8988T (cell line): Measurements from ENCODE around the gene ZSWIM6.

Experiments
- DNase-seq: peaks from one replicate; pipeline ENCODE4 v3.0.0; 2011

The ZSWIM6 gene

DNA sequence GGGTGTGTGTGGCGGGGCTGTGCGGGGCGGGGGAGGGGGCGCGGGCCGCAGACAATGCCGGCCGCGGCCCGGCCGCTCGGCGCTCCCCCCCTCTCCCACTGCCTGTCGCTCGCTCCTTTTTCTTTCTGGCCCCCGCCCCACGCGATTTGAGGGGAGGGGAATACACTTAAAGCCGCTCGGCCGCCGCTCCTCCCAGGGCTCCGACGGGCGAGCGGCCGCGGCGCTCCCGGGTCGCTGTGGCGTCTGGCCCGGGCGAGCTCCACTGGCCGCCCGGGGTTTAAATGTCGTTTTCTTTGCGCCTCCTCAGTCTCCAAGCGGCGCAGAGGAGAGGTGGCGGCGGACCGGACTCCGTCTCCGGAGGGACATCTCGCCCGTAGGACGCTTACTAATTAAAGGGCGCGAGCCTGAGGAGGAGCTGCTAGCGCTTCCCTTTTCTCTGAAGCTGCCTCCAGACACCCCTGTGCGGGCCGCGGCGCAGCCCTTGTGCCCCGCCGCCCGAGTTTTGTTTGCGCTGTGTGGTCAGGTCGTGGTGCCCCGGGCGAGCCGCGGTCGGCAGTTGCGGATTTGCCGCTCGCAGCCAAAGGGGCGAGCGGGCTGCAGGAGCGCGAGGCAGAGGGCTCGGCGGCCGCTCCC lies 1.4 kb downstream of the ZSWIM6 start:
- peak; percentile 56 for DNase-seq

DNA sequence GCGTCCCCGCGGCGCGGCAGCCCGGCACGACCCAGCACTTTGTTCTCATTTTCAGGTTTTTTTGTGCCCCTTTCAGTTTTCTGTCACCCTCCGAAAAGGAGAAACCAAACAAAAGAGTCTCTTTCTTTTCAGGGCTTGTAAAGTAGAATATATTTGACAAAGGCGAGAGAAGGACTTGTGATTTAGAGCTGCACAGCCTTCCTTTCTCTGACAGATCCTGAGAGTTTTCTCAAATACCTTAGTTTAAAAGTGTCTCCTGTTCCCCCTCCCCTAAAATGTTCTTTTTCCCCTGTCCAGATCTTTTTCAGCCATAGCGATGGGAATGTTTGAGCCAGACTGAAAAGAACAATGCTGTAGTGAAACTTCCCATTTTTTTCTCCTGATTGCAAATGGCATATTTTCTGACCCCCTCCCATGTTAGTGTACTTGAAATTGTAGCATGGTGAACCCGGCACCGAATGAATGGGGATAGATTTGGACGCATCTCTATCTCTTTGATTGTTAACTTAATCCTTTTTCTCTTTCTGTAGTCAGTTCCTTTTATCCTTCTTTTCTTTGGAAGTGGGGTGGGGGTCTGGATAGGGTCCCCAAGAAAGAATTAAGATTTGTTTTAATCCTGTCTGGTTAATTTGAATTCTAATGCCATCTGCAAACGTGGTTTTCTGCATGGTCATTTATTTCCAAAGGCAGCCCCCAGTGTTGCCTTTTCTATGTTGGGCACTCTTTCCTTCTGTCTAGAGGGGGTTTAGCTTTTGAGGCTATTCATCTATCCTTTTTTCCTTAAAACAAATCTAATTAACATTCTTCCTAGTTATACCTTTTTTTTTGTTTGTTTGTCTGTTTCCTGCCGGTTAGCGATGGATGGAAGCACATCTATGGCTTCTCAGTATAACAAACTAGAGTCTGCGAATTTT lies 2.2 kb downstream of the ZSWIM6 start:
- no peak for DNase-seq

DNA sequence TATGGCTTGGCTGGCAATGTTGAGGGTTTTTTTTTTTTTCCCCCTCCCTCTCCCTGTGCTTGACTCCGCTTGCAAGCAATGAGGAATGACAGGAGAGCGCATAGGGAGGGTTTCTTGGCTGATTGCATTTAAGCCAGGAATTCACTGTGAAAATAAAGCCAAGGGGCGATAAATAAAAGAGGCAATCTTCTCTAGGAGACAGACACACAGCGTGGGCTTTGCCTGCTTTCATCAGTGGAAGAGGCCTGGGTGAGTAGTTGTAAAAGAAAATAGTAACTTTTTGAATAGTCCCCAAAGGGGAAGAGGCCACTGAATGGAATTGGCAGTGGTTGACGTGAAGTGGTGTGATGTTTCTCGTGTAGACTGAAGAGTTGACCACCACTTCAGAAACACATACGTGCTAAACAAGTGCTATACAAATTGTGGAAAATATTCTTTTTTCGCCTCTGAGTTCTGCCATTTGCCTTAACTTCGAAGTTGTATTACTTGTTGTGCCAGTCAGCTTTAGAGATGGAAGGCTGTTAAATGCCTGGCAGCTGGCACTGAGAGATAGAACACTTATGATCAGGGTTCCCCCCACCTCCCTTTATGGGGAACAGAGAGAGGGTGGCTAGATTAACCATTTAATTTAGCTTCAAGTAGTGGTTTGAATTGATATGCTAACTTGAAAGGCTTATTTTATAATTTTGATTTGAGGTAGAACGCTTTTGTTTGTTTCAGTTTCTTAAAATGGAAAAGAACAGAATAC lies 3.0 kb downstream of the ZSWIM6 start:
- DNase-seq, result no peak

DNA sequence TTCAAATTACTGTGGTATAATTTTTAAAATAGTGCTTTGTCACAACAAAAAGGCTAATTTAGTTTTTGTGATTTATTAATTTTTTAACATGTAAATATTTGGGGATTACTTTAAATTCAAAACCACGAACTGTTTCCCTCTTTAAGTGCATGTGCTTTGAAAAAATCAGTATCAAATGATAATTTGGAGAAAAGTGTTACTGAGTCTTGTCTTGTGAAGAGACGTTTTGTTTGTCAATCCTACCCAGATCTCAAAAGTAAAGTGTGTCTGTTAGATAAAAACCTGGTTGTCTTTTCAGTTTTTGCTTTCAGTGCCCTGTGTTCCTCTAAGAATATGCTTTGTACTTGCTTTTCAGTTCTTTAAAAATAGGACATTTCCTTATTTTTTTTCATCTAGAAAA lies 7.7 kb downstream of the ZSWIM6 start:
- no peak for DNase-seq

DNA sequence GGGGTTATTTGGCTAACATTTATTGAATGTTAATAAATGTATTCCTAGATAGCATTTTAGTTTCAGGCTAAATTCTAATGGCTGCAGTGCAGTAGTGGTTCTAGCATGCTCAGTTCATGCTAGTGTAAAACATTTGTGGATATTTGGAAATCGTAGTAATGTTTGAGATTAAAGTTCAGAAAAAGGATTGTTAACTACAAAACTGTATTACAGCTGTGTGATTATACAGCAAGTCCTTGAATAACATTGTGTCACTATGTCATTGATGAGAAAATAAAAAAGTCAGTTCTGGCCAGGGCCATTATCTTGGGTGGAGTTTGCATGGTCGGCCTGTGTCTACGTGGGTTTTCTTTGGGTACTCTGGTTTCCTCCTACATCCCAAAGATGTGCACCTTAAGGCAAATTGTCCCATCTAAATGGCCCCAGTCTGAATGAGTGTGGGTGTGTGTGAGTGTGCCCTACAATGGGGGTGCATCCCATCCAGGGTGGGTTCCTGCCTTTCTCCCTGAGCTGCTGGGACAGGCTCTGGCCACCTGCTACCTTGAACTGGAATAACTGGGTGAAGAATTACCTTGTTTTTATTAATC lies 8.8 kb downstream of the ZSWIM6 start:
- DNase-seq, result no peak

DNA sequence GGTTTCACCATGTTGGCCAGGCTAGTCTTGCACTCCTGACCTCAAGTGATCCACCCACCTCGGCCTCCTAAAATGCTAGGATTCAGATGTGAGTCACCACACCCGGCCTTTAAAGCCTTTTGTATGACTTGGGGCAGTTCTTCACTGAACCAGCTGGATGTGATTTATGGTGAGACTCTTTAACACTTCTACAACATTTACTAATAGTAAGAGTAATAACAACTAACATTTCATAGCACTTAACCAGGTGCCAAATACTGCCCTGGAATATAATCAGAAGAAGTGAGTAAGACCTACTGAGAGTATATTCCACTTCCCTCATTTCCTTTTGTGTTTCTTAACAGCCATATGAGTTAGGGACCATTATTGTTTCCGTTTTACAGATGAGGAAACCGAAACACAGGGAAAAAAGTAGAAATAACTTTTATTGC lies 10.0 kb downstream of the ZSWIM6 start:
- DNase-seq, result no peak

DNA sequence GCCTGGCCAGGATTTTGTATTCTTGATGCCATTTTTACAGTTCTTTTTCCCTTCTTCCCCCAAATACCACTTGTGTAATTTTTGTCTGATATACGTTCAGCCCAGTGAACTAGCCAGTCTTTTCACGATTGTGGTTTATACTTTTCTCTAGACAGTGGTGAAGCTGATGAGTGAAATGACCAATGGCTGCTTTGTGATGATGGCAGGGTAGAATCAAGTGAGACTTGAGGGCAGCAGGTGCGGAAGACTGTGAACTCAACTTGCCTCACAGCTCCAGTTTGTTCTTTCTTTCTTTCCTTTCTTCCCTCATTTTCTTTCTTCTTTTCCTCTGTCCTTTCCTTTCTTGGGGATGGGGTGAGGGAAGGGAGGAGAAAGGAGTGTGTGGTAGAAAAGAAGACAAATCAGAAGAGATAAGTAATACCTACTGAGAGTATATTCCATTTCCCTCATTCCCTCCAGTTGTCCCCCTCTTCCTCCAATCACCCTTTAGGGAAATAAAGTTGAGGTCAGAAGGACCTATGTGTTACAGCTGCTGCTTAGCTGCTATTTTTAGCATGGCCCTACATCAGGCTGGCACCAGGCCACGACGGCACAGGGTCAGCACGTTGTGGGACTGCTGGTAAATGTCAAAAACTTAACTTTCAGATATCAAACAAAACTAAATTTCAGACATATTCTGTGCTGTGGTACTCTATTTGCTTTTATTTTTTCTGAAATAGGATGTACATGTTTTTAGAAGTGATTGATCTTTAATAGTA lies 12.3 kb downstream of the ZSWIM6 start:
- no peak for DNase-seq

DNA sequence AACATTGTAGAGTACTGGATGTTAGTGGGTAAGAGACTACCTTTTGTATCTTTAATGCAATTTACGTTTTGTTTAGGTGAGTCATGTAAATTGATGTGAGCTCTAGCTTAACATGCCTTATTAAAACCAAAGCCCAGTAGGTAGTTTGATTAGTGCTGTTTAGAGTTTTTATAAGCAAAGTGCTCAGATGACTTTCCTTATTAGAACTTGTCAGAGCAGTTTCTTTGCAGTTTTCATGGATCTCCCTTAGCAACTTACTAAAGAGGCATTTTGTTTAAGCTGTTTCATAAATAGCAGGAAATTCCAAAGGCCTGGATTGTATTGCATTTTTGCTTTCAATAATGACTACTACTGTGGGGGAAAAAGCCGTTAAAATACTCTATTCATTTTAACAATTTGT lies 14.5 kb downstream of the ZSWIM6 start:
- no peak for DNase-seq

DNA sequence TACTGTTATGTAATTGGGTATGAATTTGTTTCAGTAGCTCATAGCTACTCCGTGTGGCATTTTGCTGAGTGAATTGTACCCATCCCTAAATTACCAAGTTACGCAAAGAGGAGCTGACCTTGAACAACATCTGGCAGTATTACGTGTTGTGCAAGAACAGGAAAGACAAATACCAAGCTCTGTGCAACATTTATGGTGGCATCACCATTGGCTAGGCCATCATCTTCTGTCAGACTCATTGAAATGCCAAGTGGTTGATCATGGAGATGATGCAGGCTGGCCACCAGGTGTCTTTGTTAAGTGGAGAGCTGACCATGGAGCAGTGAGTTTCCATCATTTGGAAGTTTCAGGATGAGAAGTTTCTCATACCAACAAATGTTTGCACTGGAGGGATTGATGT lies 15.0 kb downstream of the ZSWIM6 start:
- DNase-seq, result no peak

DNA sequence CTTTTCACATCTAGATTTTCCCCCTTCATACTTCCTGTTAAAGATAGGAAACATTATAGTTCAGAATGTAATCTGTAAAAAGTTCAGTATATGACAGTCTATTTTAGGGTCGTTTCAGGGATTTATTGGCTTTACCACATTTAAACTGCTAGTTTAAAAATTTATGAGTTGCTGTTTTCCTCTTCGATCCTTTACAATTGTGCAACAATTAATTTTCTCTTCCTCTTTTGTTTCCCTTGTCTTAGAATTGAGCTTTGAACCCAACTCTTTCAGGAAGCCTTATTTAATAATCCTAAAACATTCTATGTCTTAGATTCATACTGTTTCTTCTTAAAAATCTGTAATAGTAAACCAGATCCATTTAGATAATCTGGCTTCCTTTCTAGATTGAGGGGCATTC lies 16.4 kb downstream of the ZSWIM6 start:
- no peak for DNase-seq

DNA sequence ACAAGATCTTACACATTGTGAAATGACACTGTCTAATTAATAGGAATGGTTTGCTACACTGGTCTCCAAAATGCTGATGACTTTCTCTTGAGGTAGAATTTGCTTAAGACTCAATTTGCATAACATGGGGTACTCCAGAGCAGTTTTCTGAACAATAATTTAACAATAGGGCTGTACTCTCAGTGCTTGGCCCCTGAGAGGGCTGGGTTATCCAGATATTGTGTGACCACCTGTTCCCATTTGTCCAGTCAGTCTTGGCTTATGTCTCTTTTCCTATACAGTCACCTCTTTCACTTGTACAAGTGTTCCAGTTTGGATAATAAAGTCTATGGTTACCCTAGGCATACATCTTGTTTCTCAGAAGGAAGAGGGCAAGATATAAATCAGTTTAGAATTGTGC lies 17.9 kb downstream of the ZSWIM6 start:
- no peak for DNase-seq

DNA sequence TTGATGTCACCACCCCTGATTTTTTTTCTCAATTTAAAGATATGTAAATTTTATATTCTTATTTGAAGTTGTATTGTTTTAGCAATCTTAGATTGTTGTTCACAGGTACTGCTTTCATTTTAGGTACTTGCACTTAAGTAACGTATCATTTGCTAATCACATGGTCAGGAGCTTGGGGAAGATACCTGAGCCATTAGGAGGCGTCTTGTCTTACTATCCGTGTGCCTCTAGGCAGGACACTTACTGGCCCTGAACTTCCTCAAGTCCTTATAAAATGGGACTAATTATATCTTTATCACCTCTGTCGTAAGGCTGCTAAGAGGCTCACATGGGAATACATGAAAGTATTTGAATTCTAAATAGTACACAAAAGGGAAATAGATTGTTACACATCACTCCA lies 18.5 kb downstream of the ZSWIM6 start:
- DNase-seq, result no peak

DNA sequence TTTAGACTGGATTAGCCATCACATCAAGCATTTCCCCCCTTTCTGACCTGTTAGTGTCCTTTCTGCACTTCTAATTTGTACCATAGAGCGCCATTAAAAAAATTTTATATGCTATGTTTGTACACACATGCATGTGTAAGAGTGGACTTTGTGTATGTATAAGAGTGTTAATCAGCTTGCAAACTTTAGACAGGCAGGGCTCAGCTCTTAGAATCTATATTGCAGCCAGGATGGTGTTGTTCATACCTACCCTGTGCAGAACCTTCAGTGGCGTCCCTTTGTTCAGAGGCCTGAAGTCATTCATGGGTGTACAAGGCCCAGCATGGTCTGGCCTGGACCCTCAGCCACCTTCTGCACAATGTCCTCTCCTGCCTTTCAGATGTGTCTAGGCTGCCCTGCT lies 19.7 kb downstream of the ZSWIM6 start:
- no peak for DNase-seq

DNA sequence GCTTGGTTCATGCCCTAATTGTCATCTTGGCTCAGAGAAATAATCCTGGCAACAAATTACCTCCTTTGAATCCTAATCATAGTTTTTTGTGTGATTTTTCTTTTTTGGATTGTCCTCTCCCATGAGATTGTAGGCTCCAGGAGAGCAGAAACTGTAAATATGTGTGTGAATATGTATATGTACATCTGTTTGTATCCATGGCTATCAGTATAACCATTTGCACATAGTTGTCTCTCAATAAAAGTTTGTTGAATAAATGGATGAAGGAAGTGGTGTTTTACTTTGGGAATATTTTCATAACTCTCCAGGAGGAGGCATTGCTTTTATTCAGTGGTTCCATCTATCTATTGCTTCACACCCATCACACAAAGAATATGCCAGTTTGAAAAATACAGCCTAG lies 20.1 kb downstream of the ZSWIM6 start:
- no peak for DNase-seq

DNA sequence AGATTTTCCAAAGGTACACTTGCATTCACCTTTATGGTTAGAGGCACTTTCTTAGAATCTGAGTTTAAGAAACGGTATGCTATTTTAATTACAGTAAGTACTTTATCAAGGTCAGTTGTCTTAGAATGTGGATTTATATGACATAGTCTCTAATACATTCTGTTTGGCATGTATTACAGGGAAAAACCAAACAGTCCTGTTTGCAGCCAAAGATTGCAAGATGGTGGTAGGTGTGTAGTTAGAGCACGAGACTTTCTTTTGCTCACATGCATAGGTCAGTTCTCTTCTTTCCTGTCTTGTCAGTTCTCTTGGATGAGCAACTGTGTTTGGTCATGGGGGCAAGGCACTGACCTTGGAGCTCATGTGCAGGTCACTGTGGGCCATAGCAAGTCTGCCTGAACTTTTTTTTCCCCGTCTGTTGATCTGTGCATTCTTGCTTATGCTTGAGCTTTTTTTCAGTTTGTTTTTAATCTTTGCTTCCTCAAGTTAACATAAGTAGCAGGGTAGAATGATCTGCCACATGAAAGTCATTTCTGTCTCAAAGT lies 20.6 kb downstream of the ZSWIM6 start:
- DNase-seq, result no peak

DNA sequence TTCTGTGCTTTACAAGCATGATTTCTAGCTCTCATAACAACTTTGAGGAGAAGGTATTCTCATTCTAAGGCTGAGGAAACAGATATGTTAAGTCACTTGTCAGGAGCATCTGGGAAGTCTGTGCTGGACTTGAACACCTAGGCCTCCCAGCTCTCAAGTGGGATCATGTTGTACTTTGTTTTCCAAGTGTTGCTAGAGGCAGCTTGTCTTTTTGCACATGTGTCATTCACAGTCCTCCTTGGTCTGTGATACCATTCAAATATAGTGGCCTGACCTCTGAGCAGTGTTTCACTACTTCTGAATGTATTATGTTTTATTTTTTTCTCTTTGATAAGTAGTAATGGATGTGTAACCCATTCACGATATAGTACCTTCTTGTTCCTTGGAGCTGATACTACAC lies 21.2 kb downstream of the ZSWIM6 start:
- DNase-seq, result no peak

DNA sequence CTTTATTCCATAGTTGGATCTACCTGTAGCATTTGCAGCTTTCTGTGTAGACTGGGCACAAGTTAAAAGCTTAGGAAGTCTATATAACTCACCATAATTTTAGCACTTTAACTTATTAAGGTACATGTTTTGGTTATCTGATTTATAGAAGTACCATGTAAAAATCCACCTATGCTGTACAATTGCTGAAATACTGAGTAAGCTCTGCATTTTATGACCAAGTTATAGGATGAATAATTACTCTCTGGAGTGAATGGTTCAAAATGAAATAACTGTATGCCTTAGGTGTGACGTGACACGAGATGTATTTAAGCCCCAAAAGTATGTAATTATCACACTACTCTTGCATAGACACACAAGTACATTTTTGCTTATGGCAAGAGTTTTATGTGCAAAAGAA lies 22.1 kb downstream of the ZSWIM6 start:
- no peak for DNase-seq

DNA sequence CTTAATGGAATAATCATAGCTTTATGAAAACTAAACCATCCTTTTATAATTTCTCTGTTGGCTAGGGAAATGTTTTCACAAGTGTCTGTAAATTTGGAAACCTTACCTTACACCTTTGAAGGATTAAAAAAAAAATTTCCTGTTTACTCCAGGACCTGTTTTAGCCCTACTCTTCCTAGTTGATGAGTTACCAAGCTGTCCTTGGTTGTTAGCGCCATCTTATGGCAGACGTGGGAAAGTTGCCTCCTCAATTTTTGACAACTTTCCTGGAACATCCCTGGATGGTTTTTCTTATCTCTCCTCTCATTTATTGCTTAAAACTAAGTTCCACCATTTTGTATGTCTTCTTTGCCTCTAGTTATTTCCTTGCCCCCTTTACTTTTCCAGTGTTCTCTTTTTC lies 25.7 kb downstream of the ZSWIM6 start:
- no peak for DNase-seq

DNA sequence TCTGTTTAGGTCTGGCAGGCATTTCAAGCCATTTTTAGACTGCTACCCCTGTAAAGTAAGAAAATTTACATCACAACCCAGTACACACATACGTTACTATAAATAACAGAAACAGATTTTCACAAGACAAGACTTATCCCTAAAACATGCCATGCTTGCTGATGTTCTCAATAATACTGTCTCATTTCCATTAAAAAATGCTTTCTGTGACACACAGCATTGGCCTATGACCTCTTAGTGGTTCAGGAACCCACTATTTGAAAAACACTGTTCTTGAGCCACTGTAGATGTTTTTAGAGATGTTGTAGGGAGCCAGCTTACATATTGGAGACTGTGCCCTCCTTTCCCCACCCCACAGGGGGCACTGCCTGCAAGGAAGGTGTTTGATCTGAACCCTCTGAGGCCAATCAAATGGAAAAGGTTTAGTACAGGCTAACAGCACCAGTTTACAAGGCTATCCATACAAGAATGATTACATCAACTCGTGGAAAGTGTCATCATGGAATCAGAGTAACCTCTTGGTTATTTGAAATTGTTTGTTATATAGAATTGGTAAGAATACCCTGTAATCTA lies 30.8 kb downstream of the ZSWIM6 start:
- DNase-seq, result no peak

DNA sequence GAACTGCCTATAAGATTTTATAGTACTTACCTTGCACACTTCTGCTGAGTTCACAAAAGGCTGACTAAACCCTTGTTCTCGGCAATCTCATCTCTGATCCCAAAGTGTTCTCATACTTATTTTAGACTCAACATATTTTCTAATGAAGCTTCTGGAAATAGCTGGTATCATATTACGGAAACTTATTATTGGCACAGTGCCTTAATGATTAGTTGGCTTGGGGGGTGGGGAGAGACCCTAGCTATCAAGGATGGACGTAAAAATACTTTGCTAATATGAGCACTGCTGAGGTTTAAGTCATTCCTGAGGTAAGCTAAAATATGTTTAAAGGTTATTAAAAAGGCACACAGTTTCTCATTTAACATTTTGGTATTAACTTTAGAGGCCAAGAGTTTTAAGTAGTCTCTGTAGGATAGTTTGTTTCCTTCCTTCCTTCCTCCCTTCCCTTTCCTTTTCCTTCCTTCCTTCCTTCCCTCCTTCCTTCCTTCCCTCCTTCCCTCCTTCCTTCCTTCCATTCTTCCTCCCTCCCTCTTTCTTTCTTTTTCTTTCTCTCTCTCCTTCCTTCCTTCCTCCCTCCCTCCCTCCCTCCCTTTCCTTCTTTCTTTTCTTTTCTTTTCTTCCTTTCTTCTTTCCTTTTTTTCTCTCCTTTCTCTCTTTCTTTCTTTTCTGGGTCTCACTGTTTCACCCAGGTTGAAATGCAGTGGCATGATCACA lies 31.5 kb downstream of the ZSWIM6 start:
- no peak for DNase-seq

DNA sequence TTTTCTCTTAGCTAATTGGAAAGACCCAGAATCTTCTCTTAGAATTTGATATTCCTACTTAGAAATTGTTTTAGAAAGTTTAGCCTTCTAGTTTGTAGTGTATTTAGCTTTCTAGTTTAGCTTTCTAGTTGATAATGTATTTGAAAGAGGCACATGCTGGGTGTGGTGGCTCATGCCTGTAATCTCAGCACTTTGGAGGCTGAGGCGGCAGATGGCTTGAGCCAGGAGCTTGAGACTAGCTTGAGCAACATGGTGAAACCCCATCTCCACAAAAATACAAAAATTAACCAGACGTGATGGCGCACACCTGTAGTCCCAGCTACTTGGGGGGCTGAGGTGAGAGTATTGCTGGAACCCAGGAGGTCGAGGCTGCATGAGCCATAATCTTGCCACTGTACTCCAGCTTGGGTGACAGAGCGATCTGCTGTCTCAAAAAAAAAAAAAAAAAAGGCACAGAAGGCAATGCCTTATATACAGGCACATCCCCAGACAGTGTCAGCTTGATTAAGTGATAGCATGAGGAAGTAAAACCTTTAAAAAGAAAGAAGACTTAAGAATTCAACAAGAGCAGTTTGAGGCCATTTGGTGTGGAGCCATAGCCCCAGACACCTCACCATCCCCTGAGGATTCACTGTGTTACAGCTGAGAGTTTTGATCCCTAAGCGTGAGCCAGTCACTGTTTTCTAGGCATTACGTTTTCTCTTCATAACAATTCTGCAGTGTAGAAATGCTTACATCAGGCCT lies 34.6 kb downstream of the ZSWIM6 start:
- no peak for DNase-seq
